H9 (cell line): ENCODE measurements around the gene MSI1. TPM values are rescaled to one million over a fixed set of nuclear protein-coding genes. Genes with fewer than 3 reads are reported as not detected.

Source experiments
- DNase-seq: peaks from one replicate; pipeline ENCODE4 v3.0.0-alpha.2; 2017
- H2AFZ ChIP-seq: one replicate; pipeline ENCODE4 v1.6.1; 2013; ENCODE audit warnings: mild to moderate bottlenecking, low read length, control low read depth, moderate library complexity
- H2AK5ac ChIP-seq: 2 replicates; pipeline ENCODE4 v1.6.1; 2013; ENCODE audit warnings: low read length, control low read depth, mixed read lengths; ENCODE audit not compliant: insufficient read length
- H2BK120ac ChIP-seq: one replicate; pipeline ENCODE4 v1.6.1; 2013; ENCODE audit warnings: low read depth, mild to moderate bottlenecking, low read length, control low read depth, inconsistent platforms; ENCODE audit not compliant: poor library complexity, severe bottlenecking
- H2BK12ac ChIP-seq: 2 replicates; pipeline ENCODE4 v1.6.1; 2013; ENCODE audit warnings: low read length, control low read depth, mixed read lengths, low read depth; ENCODE audit not compliant: insufficient read length
- H2BK15ac ChIP-seq: 2 replicates; pipeline ENCODE4 v1.6.1; 2013; ENCODE audit warnings: low read depth, low read length, control low read depth
- H2BK20ac ChIP-seq: one replicate; pipeline ENCODE4 v1.6.1; 2013; ENCODE audit warnings: low read depth, mild to moderate bottlenecking, low read length, control low read depth, inconsistent platforms; ENCODE audit not compliant: poor library complexity, severe bottlenecking
- H2BK5ac ChIP-seq: 2 replicates; pipeline ENCODE4 v1.6.1; 2013; ENCODE audit warnings: low read length, control low read depth, mixed read lengths; ENCODE audit not compliant: insufficient read length
- H3K14ac ChIP-seq: 2 replicates; pipeline ENCODE4 v1.6.1; 2013; ENCODE audit warnings: low read length, control low read depth; ENCODE audit not compliant: insufficient read depth
- H3K18ac ChIP-seq: 2 replicates; pipeline ENCODE4 v1.6.1; 2013; ENCODE audit warnings: low read depth, mild to moderate bottlenecking, mixed read lengths, low read length, control low read depth; ENCODE audit not compliant: insufficient read length
- H3K23ac ChIP-seq: 2 replicates; pipeline ENCODE4 v1.6.1; 2013; ENCODE audit warnings: low read length, control low read depth, mixed read lengths, low read depth; ENCODE audit not compliant: insufficient read length
- H3K23me2 ChIP-seq: 2 replicates; pipeline ENCODE4 v1.6.1; 2013; ENCODE audit warnings: low read depth, mild to moderate bottlenecking, mixed read lengths, low read length, control low read depth; ENCODE audit not compliant: insufficient read length, poor library complexity, severe bottlenecking
- H3K27ac ChIP-seq: 2 replicates; pipeline ENCODE4 v1.5.1; 2013; ENCODE audit warnings: low read length, control low read depth, mixed read lengths, low read depth; ENCODE audit not compliant: insufficient read length
- H3K27me3 ChIP-seq: 2 replicates; pipeline ENCODE4 v1.6.1; 2013; ENCODE audit warnings: low read length, control low read depth, inconsistent platforms; ENCODE audit not compliant: insufficient read depth
- H3K4ac ChIP-seq: 2 replicates; pipeline ENCODE4 v1.6.1; 2013; ENCODE audit warnings: low read depth, mild to moderate bottlenecking, control low read depth, inconsistent platforms, low read length, moderate library complexity
- H3K4me1 ChIP-seq: 2 replicates; pipeline ENCODE4 v1.6.1; 2013; ENCODE audit warnings: low read length, control low read depth, inconsistent platforms; ENCODE audit not compliant: insufficient read depth
- H3K4me2 ChIP-seq: 2 replicates; pipeline ENCODE4 v1.6.1; 2013; ENCODE audit warnings: low read length, control low read depth, mixed read lengths; ENCODE audit not compliant: insufficient read length, insufficient read depth
- H3K56ac ChIP-seq: 2 replicates; pipeline ENCODE4 v1.6.1; 2013; ENCODE audit warnings: low read depth, mild to moderate bottlenecking, mixed read lengths, low read length, control low read depth; ENCODE audit not compliant: insufficient read length
- H3K79me1 ChIP-seq: 2 replicates; pipeline ENCODE4 v1.6.1; 2013; ENCODE audit warnings: low read depth, mild to moderate bottlenecking, moderate library complexity, low read length, control low read depth, inconsistent platforms; ENCODE audit not compliant: insufficient read depth, poor library complexity, severe bottlenecking
- H3K79me2 ChIP-seq: 2 replicates; pipeline ENCODE4 v1.6.1; 2013; ENCODE audit warnings: low read length, control low read depth, inconsistent platforms; ENCODE audit not compliant: insufficient read depth
- H3K9ac ChIP-seq: 2 replicates; pipeline ENCODE4 v1.6.1; 2013; ENCODE audit warnings: low read length, control low read depth, mixed read lengths; ENCODE audit not compliant: insufficient read length; ENCODE audit errors: extremely low read depth
- H3K9me3 ChIP-seq: one replicate; pipeline ENCODE4 v1.6.1; 2013; ENCODE audit warnings: low read depth, low read length, inconsistent platforms; ENCODE audit not compliant: control insufficient read depth
- H3T11ph ChIP-seq: one replicate; pipeline ENCODE4 v1.6.1; 2013; ENCODE audit warnings: mild to moderate bottlenecking, low read length, control low read depth, inconsistent platforms
- H4K20me1 ChIP-seq: one replicate; pipeline ENCODE4 v1.6.1; 2013; ENCODE audit not compliant: control insufficient read depth, insufficient read length, insufficient read depth
- H4K5ac ChIP-seq: 2 replicates; pipeline ENCODE4 v1.6.1; 2013; ENCODE audit warnings: low read depth, mild to moderate bottlenecking, mixed read lengths, low read length, control low read depth; ENCODE audit not compliant: insufficient read length
- H4K8ac ChIP-seq: replicated peaks from 2 replicates; pipeline ENCODE4 v1.6.1; 2013; ENCODE audit warnings: low read length, control low read depth, mixed read lengths, low read depth; ENCODE audit not compliant: insufficient read length
- H4K91ac ChIP-seq: 2 replicates; pipeline ENCODE4 v1.6.1; 2013; ENCODE audit warnings: low read depth, mild to moderate bottlenecking, moderate library complexity, mixed read lengths, low read length, control low read depth; ENCODE audit not compliant: insufficient read length
- H3K27ac Mint-ChIP-seq, 3 experiments: 2 replicates in 2 of 3; 3 replicates in 1 of 3; pipeline ENCODE4 v1.8.0; 2020 to 2021; ENCODE audit warnings: mixed read lengths in 3 of 3, mild to moderate bottlenecking in 1 of 3, moderate library complexity in 1 of 3
- H3K27me3 Mint-ChIP-seq: 2 replicates; pipeline ENCODE4 v1.8.0; 2021; ENCODE audit warnings: low read depth, mild to moderate bottlenecking, moderate library complexity, mixed read lengths
- H3K36me3 Mint-ChIP-seq, 3 experiments: 2 replicates in 2 of 3; 3 replicates in 1 of 3; pipeline ENCODE4 v1.8.0; 2020 to 2021; ENCODE audit warnings: low read depth in 3 of 3, mixed read lengths in 3 of 3; ENCODE audit not compliant: insufficient read depth in 1 of 3
- H3K4me1 Mint-ChIP-seq, 2 experiments: 2 replicates each; pipeline ENCODE4 v1.8.0; 2020; ENCODE audit warnings: mixed read lengths in 2 of 2
- H3K4me3 Mint-ChIP-seq, 2 experiments: 2 replicates in 1 of 2; 3 replicates in 1 of 2; pipeline ENCODE4 v1.8.0; 2020 to 2021; ENCODE audit warnings: mild to moderate bottlenecking in 2 of 2, mixed read lengths in 2 of 2, moderate library complexity in 1 of 2
- H3K9me3 Mint-ChIP-seq, 2 experiments: 2 replicates in 1 of 2; 3 replicates in 1 of 2; pipeline ENCODE4 v1.8.0; 2020; ENCODE audit warnings: mild to moderate bottlenecking in 2 of 2, mixed read lengths in 2 of 2, moderate library complexity in 1 of 2
- WGBS: extraction: QIAGEN DNeasy Blood & Tissue Kit; methylation state at CpG from one replicate; pipeline ENCODE4 v1.1.7; 2013; ENCODE audit warnings: missing lambda C conversion rate, low lambda C conversion rate, mixed read lengths; ENCODE audit not compliant: insufficient read length; ENCODE audit errors: extremely low coverage; 5-methylcytosine and 5-hydroxymethylcytosine counted together
- total RNA-seq: library from RNA; stranded (reverse); gene quantifications from 2 replicates; pipeline ENCODE4 v1.2.1, GENCODE V29; 2021
- TF ChIP-seq, protein P1 (sequence below): fragments of 200-600 bp; sonication (generic); conservative IDR thresholded peaks from 3 replicates; pipeline ENCODE4 v1.8.0; 2021; ENCODE audit warnings: antibody characterized with exemption, mild to moderate bottlenecking

The MSI1 gene
- total RNA-seq, 1 experiment from 2014 or later, result 91.5 TPM

GRCh38 chr12:120397824-120398540 lies 29.0 kb upstream of the MSI1 start:
- peak; percentile 56 for DNase-seq
- Histone ChIP-seq H3K18ac (no peak overlapping the region), H3K23me2 (no peaks in the 10 kb centered on the region), H2BK20ac (no peak overlapping the region), H3K27ac (no peak overlapping the region), H3K79me1 (no peaks in the 10 kb centered on the region), H3K56ac (no peak overlapping the region), H3K23ac (no peak overlapping the region), H2BK15ac (no peak overlapping the region), H4K91ac (no peak overlapping the region), H2AK5ac (no peak overlapping the region), H4K20me1 (no peaks in the 10 kb centered on the region), H3K79me2 (no peaks in the 10 kb centered on the region), H3K9me3 (no peaks in the 10 kb centered on the region), H3K4me2 (no peak overlapping the region), H2BK12ac (no peak overlapping the region), H4K5ac (no peak overlapping the region), H3K9ac (no peak overlapping the region), H3T11ph (no peak overlapping the region), H3K27me3 (no peaks in the 10 kb centered on the region), H3K4ac (no peak overlapping the region), H3K4me1 (peaks cover 5% of the 10 kb centered on the region; the same call in 1 of the 2 replicates), H3K14ac (no peak overlapping the region), H4K8ac (no peak overlapping the region), H2AFZ (no peak overlapping the region), H2BK5ac (no peak overlapping the region), H2BK120ac (no peak overlapping the region)
- Mint-ChIP-seq H3K36me3 (no peaks in the 10 kb centered on the region), H3K27ac (peak overlapping the region in 1 of 3 experiments; percentile 3; a peak in 1 of 7 replicates), H3K9me3 (no peaks in the 10 kb centered on the region; a peak in 2 of 5 replicates), H3K4me3 (no peak overlapping the region), H3K4me1 (peaks cover 32 to 59% of the 10 kb centered on the region in 2 experiments), H3K27me3 (no peaks in the 10 kb centered on the region; the same call in none of the 2 replicates)
- no CpG with 5 or more reads among the region's 33 CpGs for WGBS
- TF ChIP-seq, protein P1, sequence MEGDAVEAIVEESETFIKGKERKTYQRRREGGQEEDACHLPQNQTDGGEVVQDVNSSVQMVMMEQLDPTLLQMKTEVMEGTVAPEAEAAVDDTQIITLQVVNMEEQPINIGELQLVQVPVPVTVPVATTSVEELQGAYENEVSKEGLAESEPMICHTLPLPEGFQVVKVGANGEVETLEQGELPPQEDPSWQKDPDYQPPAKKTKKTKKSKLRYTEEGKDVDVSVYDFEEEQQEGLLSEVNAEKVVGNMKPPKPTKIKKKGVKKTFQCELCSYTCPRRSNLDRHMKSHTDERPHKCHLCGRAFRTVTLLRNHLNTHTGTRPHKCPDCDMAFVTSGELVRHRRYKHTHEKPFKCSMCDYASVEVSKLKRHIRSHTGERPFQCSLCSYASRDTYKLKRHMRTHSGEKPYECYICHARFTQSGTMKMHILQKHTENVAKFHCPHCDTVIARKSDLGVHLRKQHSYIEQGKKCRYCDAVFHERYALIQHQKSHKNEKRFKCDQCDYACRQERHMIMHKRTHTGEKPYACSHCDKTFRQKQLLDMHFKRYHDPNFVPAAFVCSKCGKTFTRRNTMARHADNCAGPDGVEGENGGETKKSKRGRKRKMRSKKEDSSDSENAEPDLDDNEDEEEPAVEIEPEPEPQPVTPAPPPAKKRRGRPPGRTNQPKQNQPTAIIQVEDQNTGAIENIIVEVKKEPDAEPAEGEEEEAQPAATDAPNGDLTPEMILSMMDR, result no peak
